ENCODE results near the gene ELF1. TPM values are rescaled to one million over a fixed set of nuclear protein-coding genes. Genes with fewer than 3 reads are reported as not detected.

The ELF1 gene
- total RNA-seq = 85.9 and 92.4 TPM in 2 replicates

GRCh38 chr13:41019011-41019487 lies at the start of gene ELF1:
Gene ELF1, minus strand, starts transcription at chr13:41019316. Its CDS starts 37,262 bp downstream, at chr13:40982054.

GRCh38 chr13:41061075-41061913 lies 42.2 kb upstream of the ELF1 start, which contains the start of gene WBP4:
Gene WBP4, plus strand, starts transcription at chr13:41061509. Its CDS starts 165 bp downstream, at chr13:41061674.

Other genes with a start within 250 kb of the ELF1 start
- 26.6 and 26.9 TPM in 2 replicates for gene MRPS31, start 248.1 kb downstream of the ELF1 start, total RNA-seq
- 26.1 and 27.0 TPM in 2 replicates for gene SLC25A15, start 229.7 kb downstream of the ELF1 start, total RNA-seq
- 10.3 and 11.0 TPM in 2 replicates for gene WBP4, start 42.2 kb upstream of the ELF1 start, total RNA-seq
- 12.5 and 14.3 TPM in 2 replicates for gene KBTBD6, start 113.5 kb upstream of the ELF1 start, total RNA-seq
- gene KBTBD7, start 175.3 kb upstream of the ELF1 start, total RNA-seq = 5.2 and 6.2 TPM in 2 replicates
- gene MTRF1, start 244.3 kb upstream of the ELF1 start, total RNA-seq = 16.4 and 18.1 TPM in 2 replicates

Measured in thoracic aorta endothelial cell (primary cell).